Body of pancreas (tissue), 4 donors: ENCODE results near the gene SYNJ1. TPM values are rescaled to one million over a fixed set of nuclear protein-coding genes. Genes with fewer than 3 reads are reported as not detected.

Source experiments
- ATAC-seq: fragments of 150-250 bp; one replicate; pipeline ENCODE4 v1.9.1; 2016
- DNase-seq, 4 donors: peaks; one replicate each; pipeline ENCODE4 v3.0.0-alpha.2; 2019
- H3K27ac ChIP-seq, 4 donors: fragments of 200-600 bp; sonication (generic); 1 replicate in 3 of 4; 2 replicates in 1 of 4; pipeline versions ENCODE4 v1.5.1 to v1.6.1; 2016 to 2019; ENCODE audit warnings: mild to moderate bottlenecking in 1 of 4, mixed read lengths in 1 of 4, moderate library complexity in 1 of 4
- H3K27me3 ChIP-seq, 2 donors: fragments of 200-600 bp; sonication (generic); one replicate each; pipeline ENCODE4 v1.6.0; 2016; ENCODE audit warnings: mild to moderate bottlenecking in 1 of 2
- H3K36me3 ChIP-seq, 2 donors: fragments of 200-600 bp; sonication (generic); replicated peaks in 1 of 2; 2 replicates each; pipeline ENCODE4 v1.5.1; 2016; ENCODE audit warnings: low read depth in 2 of 2; ENCODE audit not compliant: insufficient read depth in 1 of 2
- H3K4me1 ChIP-seq: fragments of 200-600 bp; sonication (generic); one replicate; pipeline ENCODE4 v1.6.0; 2016
- H3K4me3 ChIP-seq, 2 donors: fragments of 200-600 bp; sonication (generic); 1 replicate in 1 of 2; 2 replicates in 1 of 2; pipeline ENCODE4 v1.5.1; 2016 to 2019
- H3K9me3 ChIP-seq, 3 donors: fragments of 200-600 bp; sonication (generic); 1 replicate in 2 of 3; 2 replicates in 1 of 3; pipeline ENCODE4 v1.5.1; 2016
- POLR2A ChIP-seq, 3 donors: fragments of 450-650 bp; IDR thresholded peaks; one replicate each; pipeline ENCODE4 v1.6.1; 2016; ENCODE audit warnings: antibody characterized with exemption in 3 of 3, mild to moderate bottlenecking in 2 of 3
- WGBS, 2 donors: methylation state at CpG; one replicate each; pipeline ENCODE4 v1.1.5; 2017; 5-methylcytosine and 5-hydroxymethylcytosine counted together
- intact Hi-C: fragments of 100-400 bp; cut with DNase I; formaldehyde crosslinking; loops from one replicate; pipeline ENCODE4 v1.15.1; 2023
- total RNA-seq, 2 donors: library from RNA; depleted of rRNA; stranded (reverse); fragments of >200 nt; gene quantifications; one replicate each; pipeline ENCODE4 v1.1.0, GENCODE V29; 2016
- TF ChIP-seq, protein P1 (sequence below), 7 experiments: fragments of 450-650 bp in 4 of 7; fragments of 200-600 bp in 3 of 7; sonication (generic) in 3 of 7; IDR thresholded peaks; one replicate each; pipeline ENCODE4 v1.5.1; 2016 to 2019; ENCODE audit warnings: antibody characterized with exemption in 7 of 7

The SYNJ1 gene
- total RNA-seq, 2 donors from 2014 or later, result 4.6 to 4.7 TPM

DNA sequence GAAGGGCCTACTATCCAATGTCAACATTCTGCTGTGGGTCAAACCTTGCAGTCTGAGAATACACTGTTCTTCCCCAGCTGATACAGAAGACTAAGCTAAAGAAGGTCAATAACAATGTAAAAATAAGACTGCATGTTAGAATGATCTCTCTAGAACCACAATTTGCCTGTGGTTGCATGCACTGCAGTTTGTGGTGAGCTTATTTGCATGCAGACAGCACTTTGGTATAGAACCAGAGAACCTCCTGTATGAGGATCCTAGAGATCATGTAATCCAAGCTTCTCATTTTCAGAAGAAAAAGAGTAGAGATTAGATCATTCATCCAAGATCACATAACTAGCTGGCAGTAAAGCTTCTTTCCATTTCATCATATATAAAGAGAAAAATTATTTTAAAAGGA lies 15.8 kb downstream of the SYNJ1 start:
- intact Hi-C loops, result no loop called here
- H3K9me3 ChIP-seq, result no peaks in the 10 kb centered on the region
- no peak for TF ChIP-seq POLR2A (IDR thresholded peaks at IDR 0.05)
- TF ChIP-seq, protein P1, sequence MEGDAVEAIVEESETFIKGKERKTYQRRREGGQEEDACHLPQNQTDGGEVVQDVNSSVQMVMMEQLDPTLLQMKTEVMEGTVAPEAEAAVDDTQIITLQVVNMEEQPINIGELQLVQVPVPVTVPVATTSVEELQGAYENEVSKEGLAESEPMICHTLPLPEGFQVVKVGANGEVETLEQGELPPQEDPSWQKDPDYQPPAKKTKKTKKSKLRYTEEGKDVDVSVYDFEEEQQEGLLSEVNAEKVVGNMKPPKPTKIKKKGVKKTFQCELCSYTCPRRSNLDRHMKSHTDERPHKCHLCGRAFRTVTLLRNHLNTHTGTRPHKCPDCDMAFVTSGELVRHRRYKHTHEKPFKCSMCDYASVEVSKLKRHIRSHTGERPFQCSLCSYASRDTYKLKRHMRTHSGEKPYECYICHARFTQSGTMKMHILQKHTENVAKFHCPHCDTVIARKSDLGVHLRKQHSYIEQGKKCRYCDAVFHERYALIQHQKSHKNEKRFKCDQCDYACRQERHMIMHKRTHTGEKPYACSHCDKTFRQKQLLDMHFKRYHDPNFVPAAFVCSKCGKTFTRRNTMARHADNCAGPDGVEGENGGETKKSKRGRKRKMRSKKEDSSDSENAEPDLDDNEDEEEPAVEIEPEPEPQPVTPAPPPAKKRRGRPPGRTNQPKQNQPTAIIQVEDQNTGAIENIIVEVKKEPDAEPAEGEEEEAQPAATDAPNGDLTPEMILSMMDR (IDR thresholded peaks at IDR 0.05), result no peak
- no peak overlapping the region for H3K4me3 ChIP-seq
- H3K27me3 ChIP-seq, result no peaks in the 10 kb centered on the region
- ATAC-seq (no peak), DNase-seq (no peak)
- peaks cover 5% of the 10 kb centered on the region for H3K4me1 ChIP-seq
- no peak overlapping the region for H3K27ac ChIP-seq
- H3K36me3 ChIP-seq, result no peaks in the 10 kb centered on the region

DNA sequence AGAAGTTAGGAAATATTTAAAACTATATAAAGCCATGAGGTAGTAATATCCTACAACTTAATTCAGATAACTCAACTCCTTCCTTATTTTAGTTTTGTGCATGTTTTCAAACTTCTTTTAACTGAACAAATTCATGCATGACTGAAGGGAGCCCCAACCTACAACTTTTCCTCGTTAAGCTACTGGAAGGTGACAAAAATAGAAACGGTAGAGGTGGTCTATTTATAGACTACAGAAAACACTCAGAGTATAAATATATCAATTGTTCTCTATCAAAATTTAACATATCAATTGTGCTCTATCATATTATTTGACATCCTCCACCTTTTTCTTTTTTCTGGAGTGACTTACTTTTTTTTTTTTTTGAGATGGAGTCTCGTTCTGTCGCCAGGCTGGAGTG lies 16.8 kb downstream of the SYNJ1 start:
- WGBS, 2 donors, result 64 to 65% methylated on average over 4 of the region's 4 CpGs
- H3K27ac ChIP-seq, result no peak overlapping the region
- TF ChIP-seq, protein P1 (IDR thresholded peaks at IDR 0.05), result no peak
- no peak for TF ChIP-seq POLR2A (IDR thresholded peaks at IDR 0.05)
- H3K9me3 ChIP-seq, result no peaks in the 10 kb centered on the region
- intact Hi-C loops, result no loop called here
- DNase-seq, result no peak
- no peak overlapping the region for H3K4me3 ChIP-seq
- no peaks in the 10 kb centered on the region for H3K36me3 ChIP-seq
- no peak for ATAC-seq
- peaks cover 5% of the 10 kb centered on the region for H3K4me1 ChIP-seq
- H3K27me3 ChIP-seq, result no peaks in the 10 kb centered on the region

DNA sequence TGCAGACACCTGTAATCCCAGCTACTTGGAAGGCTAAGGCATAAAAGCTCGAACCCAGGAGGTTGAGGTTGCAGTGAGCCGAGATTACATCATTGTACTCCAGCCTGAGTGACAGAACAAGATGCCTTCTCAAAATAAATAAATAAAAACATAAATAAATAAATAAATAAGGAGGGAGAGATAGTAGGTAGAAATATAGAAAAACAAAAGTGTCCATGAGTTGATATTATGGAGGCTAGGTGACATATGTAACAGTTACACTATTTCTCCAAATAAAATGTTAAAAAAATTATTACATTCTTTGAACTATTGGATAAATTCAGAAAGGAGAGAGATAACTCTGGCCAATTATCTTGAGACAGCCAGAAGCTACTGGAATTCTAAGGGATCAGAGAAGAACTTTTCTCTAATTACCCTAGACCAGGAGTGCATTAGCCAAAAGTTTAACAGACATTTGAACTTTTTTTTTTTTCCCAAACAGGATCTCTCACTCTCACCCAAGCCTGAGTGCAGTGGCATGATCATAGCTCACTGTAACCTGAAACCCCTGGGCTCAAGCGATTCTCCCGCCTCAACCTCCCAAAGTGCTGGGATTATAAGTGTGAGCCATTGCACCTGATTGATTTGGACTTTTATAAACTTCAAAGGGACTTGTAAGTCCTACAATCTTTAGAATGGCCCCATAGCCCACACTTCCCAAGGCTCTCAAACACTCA lies 17.6 kb downstream of the SYNJ1 start:
- no peak for TF ChIP-seq POLR2A (IDR thresholded peaks at IDR 0.05)
- TF ChIP-seq, protein P1 (IDR thresholded peaks at IDR 0.05), result no peak
- 97 to 99% methylated on average over 4 of the region's 4 CpGs for WGBS, 2 donors
- no peak for DNase-seq
- H3K27ac ChIP-seq, result no peak overlapping the region
- H3K9me3 ChIP-seq, result no peaks in the 10 kb centered on the region
- H3K4me3 ChIP-seq, result no peak overlapping the region
- H3K4me1 ChIP-seq, result peaks cover 5% of the 10 kb centered on the region
- no peaks in the 10 kb centered on the region for H3K27me3 ChIP-seq
- no peak for ATAC-seq
- intact Hi-C loops, result no loop called here
- no peaks in the 10 kb centered on the region for H3K36me3 ChIP-seq

DNA sequence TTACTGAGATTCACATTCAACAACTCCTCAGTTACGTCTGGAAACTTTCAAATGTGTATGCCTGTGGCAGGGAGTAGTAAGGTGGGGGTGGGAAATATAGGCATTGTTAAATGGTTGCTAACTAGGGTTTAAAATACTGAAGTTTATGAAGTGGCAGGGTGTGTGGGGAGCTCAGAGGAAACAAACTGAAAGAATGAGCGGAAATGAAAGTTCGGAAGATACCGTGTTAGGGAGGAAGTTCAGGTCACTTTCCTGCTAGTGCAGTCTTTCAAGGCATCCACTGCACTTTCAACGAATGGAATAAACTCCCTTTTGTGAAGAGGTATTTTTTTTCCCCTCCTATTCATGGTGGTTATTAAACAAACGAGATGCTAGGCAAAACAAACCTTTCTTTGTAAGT lies 19.7 kb downstream of the SYNJ1 start:
- peak overlapping the region in 2 of 4 donors; percentile 42 to 48 for H3K27ac ChIP-seq
- no peak for DNase-seq
- peaks cover 5% of the 10 kb centered on the region for H3K4me1 ChIP-seq
- TF ChIP-seq POLR2A (IDR thresholded peaks at IDR 0.05), result no peak
- TF ChIP-seq, protein P1 (IDR thresholded peaks at IDR 0.05), result no peak
- intact Hi-C loops, result no loop called here
- H3K9me3 ChIP-seq, result no peaks in the 10 kb centered on the region
- H3K27me3 ChIP-seq, result no peaks in the 10 kb centered on the region
- no peak overlapping the region for H3K4me3 ChIP-seq
- no peak for ATAC-seq
- WGBS, 2 donors, result 57 to 64% methylated on average over 6 of the region's 6 CpGs
- no peaks in the 10 kb centered on the region for H3K36me3 ChIP-seq

DNA sequence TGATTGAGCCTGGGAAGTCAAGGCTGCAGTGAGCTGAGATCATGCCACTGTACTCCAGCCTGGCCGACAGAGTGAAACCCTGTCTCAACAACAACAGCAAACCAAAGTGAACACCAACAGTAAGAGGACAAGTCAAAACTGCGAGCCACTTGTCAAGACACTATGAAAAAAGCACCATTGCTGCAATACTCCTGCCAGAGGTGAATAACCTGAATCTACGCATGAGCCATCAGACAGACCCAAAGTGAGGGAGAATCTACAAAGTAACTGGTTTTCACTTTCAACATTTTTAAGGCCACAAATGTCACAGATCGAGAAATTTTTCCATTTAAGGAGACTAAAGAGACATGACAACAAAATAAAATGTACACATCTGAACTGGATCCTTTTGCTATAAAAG lies 21.9 kb downstream of the SYNJ1 start:
- 92 to 100% methylated on average over 4 of the region's 4 CpGs for WGBS, 2 donors

More for the DNA sequence above, 21.9 kb downstream of the SYNJ1 start:
- Histone ChIP-seq H3K4me3 (no peak overlapping the region), H3K27me3 (no peaks in the 10 kb centered on the region), H3K4me1 (peaks cover 6% of the 10 kb centered on the region), H3K9me3 (no peaks in the 10 kb centered on the region), H3K27ac (no peak overlapping the region), H3K36me3 (no peaks in the 10 kb centered on the region)
- no peak for DNase-seq
- no peak for TF ChIP-seq POLR2A (IDR thresholded peaks at IDR 0.05)
- TF ChIP-seq, protein P1 (IDR thresholded peaks at IDR 0.05), result no peak
- no peak for ATAC-seq
- intact Hi-C loops, result no loop called here
